Neural cell (in vitro differentiated cells): ENCODE results near the gene PRDX1. TPM values are rescaled to one million over a fixed set of nuclear protein-coding genes. Genes with fewer than 3 reads are reported as not detected.

ENCODE experiments used
- H2AFZ ChIP-seq: fragments of 200-600, 300-800 bp; sonication (generic), shearing (Covaris generic); 2 replicates; pipeline ENCODE4 v1.6.0; 2014; ENCODE audit warnings: low read depth, mild to moderate bottlenecking, antibody characterized with exemption, low read length, moderate library complexity
- H3F3A ChIP-seq: fragments of 200-600 bp; shearing (Covaris generic); 2 replicates; pipeline ENCODE4 v1.6.1; 2016; ENCODE audit warnings: mild to moderate bottlenecking, moderate library complexity, mixed read lengths, antibody characterized with exemption, low read length; ENCODE audit not compliant: insufficient read depth, poor library complexity, severe bottlenecking
- H3K27ac ChIP-seq: fragments of 200-600, 300-800 bp; sonication (generic), shearing (Covaris generic); 2 replicates; pipeline ENCODE4 v1.5.1; 2014; ENCODE audit warnings: mild to moderate bottlenecking, low read length, moderate library complexity
- H3K27me3 ChIP-seq: fragments of 300-800, 200-600 bp; sonication (generic), shearing (Covaris generic); 2 replicates; pipeline ENCODE4 v1.6.0; 2014; ENCODE audit warnings: mild to moderate bottlenecking, low read depth, low read length, moderate library complexity; ENCODE audit not compliant: insufficient read depth
- H3K36me3 ChIP-seq: fragments of 300-800, 200-600 bp; sonication (generic), shearing (Covaris generic); 2 replicates; pipeline ENCODE4 v1.5.1; 2014; ENCODE audit warnings: mild to moderate bottlenecking, antibody characterized with exemption, low read length, moderate library complexity; ENCODE audit not compliant: insufficient read depth
- H3K4me2 ChIP-seq: fragments of 300-800, 200-600 bp; sonication (generic), shearing (Covaris generic); 2 replicates; pipeline ENCODE4 v1.6.0; 2014; ENCODE audit warnings: mild to moderate bottlenecking, low read length
- H3K4me3 ChIP-seq: fragments of 300-800, 200-600 bp; sonication (generic), shearing (Covaris generic); 2 replicates; pipeline ENCODE4 v1.5.1; 2014; ENCODE audit warnings: mild to moderate bottlenecking, low read length, moderate library complexity
- H3K79me2 ChIP-seq: fragments of 200-600 bp; shearing (Covaris generic); replicated peaks from 2 replicates; pipeline ENCODE4 v1.6.0; 2014; ENCODE audit warnings: mild to moderate bottlenecking, low read length, moderate library complexity; ENCODE audit not compliant: insufficient read depth
- H3K9ac ChIP-seq: fragments of 300-800, 200-600 bp; sonication (generic), shearing (Covaris generic); 2 replicates; pipeline ENCODE4 v1.6.1; 2016; ENCODE audit warnings: mild to moderate bottlenecking, low read length, mixed read lengths
- H3K9me2 ChIP-seq: fragments of 200-600 bp; shearing (Covaris generic); 2 replicates; pipeline ENCODE4 v1.6.1; 2016; ENCODE audit warnings: mild to moderate bottlenecking, low read length, mixed read lengths; ENCODE audit not compliant: insufficient read depth
- H3K9me3 ChIP-seq: fragments of 200-600, 300-800 bp; sonication (generic), shearing (Covaris generic); 2 replicates; pipeline ENCODE4 v1.6.1; 2016; ENCODE audit warnings: mild to moderate bottlenecking, mixed run types, low read length, moderate library complexity, mixed read lengths
- H4K20me1 ChIP-seq: fragments of 200-600 bp; shearing (Covaris generic); 2 replicates; pipeline ENCODE4 v1.6.1; 2016; ENCODE audit warnings: mild to moderate bottlenecking, mixed run types; ENCODE audit not compliant: insufficient read depth
- EP300 ChIP-seq: fragments of 450-650 bp; conservative IDR thresholded peaks from 2 replicates; pipeline ENCODE4 v1.6.1; 2014; ENCODE audit warnings: antibody characterized with exemption, mild to moderate bottlenecking, moderate library complexity; ENCODE audit not compliant: poor library complexity, severe bottlenecking
- EZH2 ChIP-seq: fragments of 200-600, 300-800 bp; shearing (Covaris generic), sonication (generic); IDR thresholded peaks from 2 replicates; pipeline ENCODE4 v1.6.1; 2014; ENCODE audit warnings: antibody characterized with exemption, low read length, borderline replicate concordance, mild to moderate bottlenecking; ENCODE audit not compliant: insufficient read depth, poor library complexity, severe bottlenecking
- MXI1 ChIP-seq: fragments of 450-650 bp; conservative IDR thresholded peaks from 2 replicates; pipeline ENCODE4 v1.6.1; 2014; ENCODE audit warnings: antibody characterized with exemption, mild to moderate bottlenecking; ENCODE audit not compliant: poor library complexity, severe bottlenecking
- POLR2AphosphoS5 ChIP-seq: IDR thresholded peaks from 2 replicates; pipeline ENCODE4 v1.6.1; 2012
- RAD21 ChIP-seq: fragments of 450-650 bp; conservative IDR thresholded peaks from 2 replicates; pipeline ENCODE4 v1.6.1; 2014; ENCODE audit warnings: antibody characterized with exemption, mild to moderate bottlenecking, moderate library complexity
- SMC3 ChIP-seq: fragments of 450-650 bp; conservative IDR thresholded peaks from 2 replicates; pipeline ENCODE4 v1.6.1; 2014; ENCODE audit warnings: antibody characterized with exemption, mild to moderate bottlenecking, moderate library complexity; ENCODE audit not compliant: poor library complexity
- TAF1 ChIP-seq: IDR thresholded peaks from 2 replicates; pipeline ENCODE4 v1.6.1; 2012; ENCODE audit warnings: low read depth
- polyA plus RNA-seq: library from polyadenylated mRNA; depleted of rRNA; stranded (reverse); fragments of >200 nt; gene quantifications from 2 replicates; pipeline ENCODE4 v1.2.3, GENCODE V29; 2014
- TF ChIP-seq, protein P1 (sequence below): fragments of 450-650 bp; IDR thresholded peaks from 2 replicates; pipeline ENCODE4 v1.5.1; 2014; ENCODE audit warnings: antibody characterized with exemption, mild to moderate bottlenecking, moderate library complexity; ENCODE audit not compliant: poor library complexity, severe bottlenecking
- TF ChIP-seq, protein P2 (sequence below): IDR thresholded peaks from 2 replicates; pipeline ENCODE4 v1.6.1; 2012; ENCODE audit warnings: borderline replicate concordance

PRDX1 gene
- polyA plus RNA-seq, 1 donor from 2014 or later: 304 TPM

DNA sequence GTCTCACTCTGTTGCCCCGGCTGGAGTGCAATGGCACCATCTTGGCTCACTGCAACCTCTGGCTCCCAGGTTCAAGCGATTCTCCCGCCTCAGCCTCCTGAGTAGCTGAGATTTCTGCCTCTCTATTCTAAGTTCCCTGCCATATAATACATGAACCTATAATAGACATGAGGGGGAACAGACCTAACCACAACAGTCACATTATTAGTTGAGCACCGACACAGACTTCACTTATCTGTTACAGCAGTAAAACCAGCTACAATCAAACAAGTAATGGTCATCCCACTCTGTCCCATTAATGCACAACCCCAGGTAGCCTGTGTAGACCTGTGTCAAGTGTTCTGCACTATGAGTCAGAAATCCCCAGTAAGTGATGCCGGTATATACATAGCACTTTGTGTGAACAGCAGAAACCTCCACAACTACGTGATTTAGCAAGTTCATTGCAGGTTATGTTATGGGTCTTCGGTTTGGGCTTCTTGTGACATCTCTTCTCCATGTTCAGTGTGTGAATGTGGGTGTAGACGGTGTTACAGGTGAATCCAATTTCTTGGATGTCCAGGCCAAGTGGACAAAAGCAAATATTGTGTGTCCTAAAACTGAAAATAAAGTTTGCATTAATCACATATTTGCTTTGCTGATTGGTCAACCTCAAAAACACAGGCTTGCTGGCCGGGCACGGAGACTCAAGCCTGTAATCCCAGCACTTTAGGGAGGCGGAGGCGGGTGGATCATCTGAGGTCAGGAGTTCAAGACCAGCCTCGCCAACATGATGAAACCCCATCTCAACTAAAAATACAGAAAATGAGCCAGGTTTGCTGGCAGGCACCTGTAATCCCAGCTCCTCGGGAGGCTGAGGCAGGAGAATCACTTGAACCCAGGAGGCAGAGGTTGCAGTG lies 18.0 kb downstream of the PRDX1 start:
- Histone ChIP-seq H3F3A (no peaks in the 10 kb centered on the region), H4K20me1 (no peaks in the 10 kb centered on the region), H2AFZ (no peak overlapping the region), H3K9ac (no peak overlapping the region), H3K27ac (no peak overlapping the region), H3K79me2 (no peaks in the 10 kb centered on the region), H3K36me3 (no peaks in the 10 kb centered on the region), H3K27me3 (no peaks in the 10 kb centered on the region), H3K9me3 (no peaks in the 10 kb centered on the region), H3K9me2 (no peaks in the 10 kb centered on the region), H3K4me3 (no peak overlapping the region), H3K4me2 (no peak overlapping the region)
- TF ChIP-seq, protein P1, sequence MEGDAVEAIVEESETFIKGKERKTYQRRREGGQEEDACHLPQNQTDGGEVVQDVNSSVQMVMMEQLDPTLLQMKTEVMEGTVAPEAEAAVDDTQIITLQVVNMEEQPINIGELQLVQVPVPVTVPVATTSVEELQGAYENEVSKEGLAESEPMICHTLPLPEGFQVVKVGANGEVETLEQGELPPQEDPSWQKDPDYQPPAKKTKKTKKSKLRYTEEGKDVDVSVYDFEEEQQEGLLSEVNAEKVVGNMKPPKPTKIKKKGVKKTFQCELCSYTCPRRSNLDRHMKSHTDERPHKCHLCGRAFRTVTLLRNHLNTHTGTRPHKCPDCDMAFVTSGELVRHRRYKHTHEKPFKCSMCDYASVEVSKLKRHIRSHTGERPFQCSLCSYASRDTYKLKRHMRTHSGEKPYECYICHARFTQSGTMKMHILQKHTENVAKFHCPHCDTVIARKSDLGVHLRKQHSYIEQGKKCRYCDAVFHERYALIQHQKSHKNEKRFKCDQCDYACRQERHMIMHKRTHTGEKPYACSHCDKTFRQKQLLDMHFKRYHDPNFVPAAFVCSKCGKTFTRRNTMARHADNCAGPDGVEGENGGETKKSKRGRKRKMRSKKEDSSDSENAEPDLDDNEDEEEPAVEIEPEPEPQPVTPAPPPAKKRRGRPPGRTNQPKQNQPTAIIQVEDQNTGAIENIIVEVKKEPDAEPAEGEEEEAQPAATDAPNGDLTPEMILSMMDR: no peak
- no peak for TF ChIP-seq RAD21
- no peak for TF ChIP-seq EP300
- TF ChIP-seq, protein P2, sequence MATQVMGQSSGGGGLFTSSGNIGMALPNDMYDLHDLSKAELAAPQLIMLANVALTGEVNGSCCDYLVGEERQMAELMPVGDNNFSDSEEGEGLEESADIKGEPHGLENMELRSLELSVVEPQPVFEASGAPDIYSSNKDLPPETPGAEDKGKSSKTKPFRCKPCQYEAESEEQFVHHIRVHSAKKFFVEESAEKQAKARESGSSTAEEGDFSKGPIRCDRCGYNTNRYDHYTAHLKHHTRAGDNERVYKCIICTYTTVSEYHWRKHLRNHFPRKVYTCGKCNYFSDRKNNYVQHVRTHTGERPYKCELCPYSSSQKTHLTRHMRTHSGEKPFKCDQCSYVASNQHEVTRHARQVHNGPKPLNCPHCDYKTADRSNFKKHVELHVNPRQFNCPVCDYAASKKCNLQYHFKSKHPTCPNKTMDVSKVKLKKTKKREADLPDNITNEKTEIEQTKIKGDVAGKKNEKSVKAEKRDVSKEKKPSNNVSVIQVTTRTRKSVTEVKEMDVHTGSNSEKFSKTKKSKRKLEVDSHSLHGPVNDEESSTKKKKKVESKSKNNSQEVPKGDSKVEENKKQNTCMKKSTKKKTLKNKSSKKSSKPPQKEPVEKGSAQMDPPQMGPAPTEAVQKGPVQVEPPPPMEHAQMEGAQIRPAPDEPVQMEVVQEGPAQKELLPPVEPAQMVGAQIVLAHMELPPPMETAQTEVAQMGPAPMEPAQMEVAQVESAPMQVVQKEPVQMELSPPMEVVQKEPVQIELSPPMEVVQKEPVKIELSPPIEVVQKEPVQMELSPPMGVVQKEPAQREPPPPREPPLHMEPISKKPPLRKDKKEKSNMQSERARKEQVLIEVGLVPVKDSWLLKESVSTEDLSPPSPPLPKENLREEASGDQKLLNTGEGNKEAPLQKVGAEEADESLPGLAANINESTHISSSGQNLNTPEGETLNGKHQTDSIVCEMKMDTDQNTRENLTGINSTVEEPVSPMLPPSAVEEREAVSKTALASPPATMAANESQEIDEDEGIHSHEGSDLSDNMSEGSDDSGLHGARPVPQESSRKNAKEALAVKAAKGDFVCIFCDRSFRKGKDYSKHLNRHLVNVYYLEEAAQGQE: no peak

DNA sequence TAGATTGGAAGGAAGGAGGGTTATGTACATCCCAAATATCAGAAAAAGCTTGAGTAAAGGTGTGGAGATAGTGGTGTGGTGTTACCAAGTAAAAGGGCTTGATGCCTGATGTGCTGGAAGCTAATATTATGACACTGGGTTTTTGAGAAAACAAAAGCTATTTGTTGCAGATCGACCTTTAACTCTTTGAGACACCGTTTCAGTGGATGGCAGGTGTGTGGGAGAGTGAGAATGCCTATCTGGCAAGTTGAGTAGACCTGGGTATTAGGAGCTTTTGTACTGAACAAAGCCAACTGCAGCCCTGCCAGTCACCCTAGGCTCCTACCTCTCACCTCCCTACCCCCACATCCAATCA lies 20.2 kb downstream of the PRDX1 start:
- Histone ChIP-seq H3K4me3 (no peak overlapping the region), H3K4me2 (no peak overlapping the region), H3K9ac (no peak overlapping the region), H3K79me2 (no peaks in the 10 kb centered on the region), H2AFZ (no peak overlapping the region), H3F3A (no peaks in the 10 kb centered on the region), H3K27me3 (no peaks in the 10 kb centered on the region), H3K9me2 (no peaks in the 10 kb centered on the region), H4K20me1 (no peaks in the 10 kb centered on the region), H3K36me3 (no peaks in the 10 kb centered on the region), H3K9me3 (no peaks in the 10 kb centered on the region), H3K27ac (no peak overlapping the region)
- TF ChIP-seq, protein P1: no peak
- TF ChIP-seq EZH2: no peak
- no peak for TF ChIP-seq TAF1
- TF ChIP-seq, protein P2: no peak
- TF ChIP-seq RAD21: no peak
- TF ChIP-seq EP300: no peak
- TF ChIP-seq POLR2AphosphoS5: no peak
- TF ChIP-seq SMC3: no peak
- no peak for TF ChIP-seq MXI1
